Activated CD8-positive, alpha-beta memory T cell treated with anti-CD3 and anti-CD28 coated beads, Interleukin-2, amount 50 U/mL, for 24 hours (primary cell): ENCODE measurements around the gene SYPL2.
"Not testable (repeated sequence)": the region's sequence is repeated elsewhere in the genome, so short reads cannot be mapped to it uniquely, and the experiment has no call there.

Experiments used
- DNase-seq: peaks from one replicate; pipeline ENCODE4 v3.0.0-alpha.2; 2020; ENCODE audit errors: extremely low read depth

The SYPL2 gene

GRCh38 chr1:109466452-109467300, at the start of gene SYPL2:
Gene SYPL2, plus strand, starts transcription at chr1:109466546. Its CDS starts 298 bp downstream, at chr1:109466844.
- DNase-seq: no peak

GRCh38 chr1:109423498-109423897, 42.8 kb upstream of the SYPL2 start:
- no peak for DNase-seq

- DNase-seq: peak; percentile 20
These were observed 40.7 kb upstream of the SYPL2 start for GRCh38 chr1:109425391-109426280.

GRCh38 chr1:109426281-109427170, 39.8 kb upstream of the SYPL2 start, which contains the start of gene PSMA5:
Gene PSMA5, minus strand, starts transcription at chr1:109426448. Its CDS starts 118 bp downstream, at chr1:109426330.
- peak; percentile 92 for DNase-seq

GRCh38 chr1:109427171-109427467, 39.2 kb upstream of the SYPL2 start:
- no peak for DNase-seq

- DNase-seq: no peak
These were observed 34.0 kb upstream of the SYPL2 start for GRCh38 chr1:109432336-109432735.

GRCh38 chr1:109433322-109433721, 33.0 kb upstream of the SYPL2 start:
- DNase-seq: no peak

- no peak for DNase-seq
These were observed 31.9 kb upstream of the SYPL2 start for GRCh38 chr1:109434484-109434883.

- DNase-seq: no peak
These were observed 27.5 kb upstream of the SYPL2 start for GRCh38 chr1:109438798-109439297.

- DNase-seq: no peak
These were observed 25.3 kb upstream of the SYPL2 start for GRCh38 chr1:109441069-109441468.

- DNase-seq: no peak
These were observed 22.9 kb upstream of the SYPL2 start for GRCh38 chr1:109443476-109443875.

GRCh38 chr1:109444346-109444745, 22.0 kb upstream of the SYPL2 start:
- DNase-seq: no peak

- DNase-seq: not testable (repeated sequence)
These were observed 20.2 kb upstream of the SYPL2 start for GRCh38 chr1:109445949-109446695.

GRCh38 chr1:109447524-109447923, 18.8 kb upstream of the SYPL2 start:
- DNase-seq: no peak

- DNase-seq: no peak
These were observed 11.7 kb upstream of the SYPL2 start for GRCh38 chr1:109454497-109455133.

- DNase-seq: no peak
These were observed 8.5 kb upstream of the SYPL2 start for GRCh38 chr1:109457819-109458218.

GRCh38 chr1:109466125-109466451, 258 bp upstream of the SYPL2 start:
- no peak for DNase-seq

GRCh38 chr1:109467301-109467777, 993 bp downstream of the SYPL2 start:
- DNase-seq: no peak

- DNase-seq: no peak
These were observed 1.7 kb downstream of the SYPL2 start for GRCh38 chr1:109468061-109468460.

- no peak for DNase-seq
These were observed 2.6 kb downstream of the SYPL2 start for GRCh38 chr1:109468903-109469302.
